ENCODE measurements around the gene TCTN2.

DNA sequence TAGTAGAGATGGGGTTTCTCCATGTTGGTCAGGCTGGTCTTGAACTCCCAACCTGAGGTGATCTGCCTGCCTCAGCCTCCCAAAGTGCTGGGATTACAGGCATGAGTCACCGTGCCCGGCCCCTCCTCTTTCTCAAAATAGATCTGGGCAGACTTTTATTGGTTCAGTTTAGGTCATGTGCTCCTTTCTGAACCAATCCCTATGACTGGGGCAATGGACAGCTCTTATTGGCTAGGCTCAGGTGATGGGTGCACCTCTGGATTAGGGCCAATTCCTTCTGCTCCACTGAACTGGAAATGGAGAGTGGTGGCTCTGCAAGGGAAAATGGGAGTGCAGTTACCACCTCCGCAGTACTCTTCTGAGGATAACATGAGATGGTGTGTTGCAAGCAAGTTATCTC lies 35.0 kb downstream of the TCTN2 start:
- TF ChIP-seq POLR2AphosphoS5 (IDR thresholded peaks at IDR 0.05; ENCODE audit: low read depth) (no peak), EZH2phosphoT487 (IDR thresholded peaks at IDR 0.05; ENCODE audit: unreplicated experiment) (no peak), EZH2 (IDR thresholded peaks at IDR 0.05; ENCODE audit: low read depth, unreplicated experiment) (no peak), ZNF331 (CRISPR knock-in tag; IDR thresholded peaks at IDR 0.05; ENCODE audit: low read depth) (no peak), NANOG (IDR thresholded peaks at IDR 0.05; ENCODE audit: borderline replicate concordance) (no peak), CREB1 (CRISPR knock-in tag; IDR thresholded peaks at IDR 0.05; ENCODE audit: low read depth) (no peak), JUNB (IDR thresholded peaks at IDR 0.05; ENCODE audit: unreplicated experiment) (no peak), ZNF114 (CRISPR knock-in tag; IDR thresholded peaks at IDR 0.05) (no peak)
- TF ChIP-seq, protein P1, sequence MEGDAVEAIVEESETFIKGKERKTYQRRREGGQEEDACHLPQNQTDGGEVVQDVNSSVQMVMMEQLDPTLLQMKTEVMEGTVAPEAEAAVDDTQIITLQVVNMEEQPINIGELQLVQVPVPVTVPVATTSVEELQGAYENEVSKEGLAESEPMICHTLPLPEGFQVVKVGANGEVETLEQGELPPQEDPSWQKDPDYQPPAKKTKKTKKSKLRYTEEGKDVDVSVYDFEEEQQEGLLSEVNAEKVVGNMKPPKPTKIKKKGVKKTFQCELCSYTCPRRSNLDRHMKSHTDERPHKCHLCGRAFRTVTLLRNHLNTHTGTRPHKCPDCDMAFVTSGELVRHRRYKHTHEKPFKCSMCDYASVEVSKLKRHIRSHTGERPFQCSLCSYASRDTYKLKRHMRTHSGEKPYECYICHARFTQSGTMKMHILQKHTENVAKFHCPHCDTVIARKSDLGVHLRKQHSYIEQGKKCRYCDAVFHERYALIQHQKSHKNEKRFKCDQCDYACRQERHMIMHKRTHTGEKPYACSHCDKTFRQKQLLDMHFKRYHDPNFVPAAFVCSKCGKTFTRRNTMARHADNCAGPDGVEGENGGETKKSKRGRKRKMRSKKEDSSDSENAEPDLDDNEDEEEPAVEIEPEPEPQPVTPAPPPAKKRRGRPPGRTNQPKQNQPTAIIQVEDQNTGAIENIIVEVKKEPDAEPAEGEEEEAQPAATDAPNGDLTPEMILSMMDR (conservative IDR thresholded peaks at IDR 0.05; ENCODE audit: low read depth in 2 of 2) = no peak
- TF ChIP-seq, protein P2, sequence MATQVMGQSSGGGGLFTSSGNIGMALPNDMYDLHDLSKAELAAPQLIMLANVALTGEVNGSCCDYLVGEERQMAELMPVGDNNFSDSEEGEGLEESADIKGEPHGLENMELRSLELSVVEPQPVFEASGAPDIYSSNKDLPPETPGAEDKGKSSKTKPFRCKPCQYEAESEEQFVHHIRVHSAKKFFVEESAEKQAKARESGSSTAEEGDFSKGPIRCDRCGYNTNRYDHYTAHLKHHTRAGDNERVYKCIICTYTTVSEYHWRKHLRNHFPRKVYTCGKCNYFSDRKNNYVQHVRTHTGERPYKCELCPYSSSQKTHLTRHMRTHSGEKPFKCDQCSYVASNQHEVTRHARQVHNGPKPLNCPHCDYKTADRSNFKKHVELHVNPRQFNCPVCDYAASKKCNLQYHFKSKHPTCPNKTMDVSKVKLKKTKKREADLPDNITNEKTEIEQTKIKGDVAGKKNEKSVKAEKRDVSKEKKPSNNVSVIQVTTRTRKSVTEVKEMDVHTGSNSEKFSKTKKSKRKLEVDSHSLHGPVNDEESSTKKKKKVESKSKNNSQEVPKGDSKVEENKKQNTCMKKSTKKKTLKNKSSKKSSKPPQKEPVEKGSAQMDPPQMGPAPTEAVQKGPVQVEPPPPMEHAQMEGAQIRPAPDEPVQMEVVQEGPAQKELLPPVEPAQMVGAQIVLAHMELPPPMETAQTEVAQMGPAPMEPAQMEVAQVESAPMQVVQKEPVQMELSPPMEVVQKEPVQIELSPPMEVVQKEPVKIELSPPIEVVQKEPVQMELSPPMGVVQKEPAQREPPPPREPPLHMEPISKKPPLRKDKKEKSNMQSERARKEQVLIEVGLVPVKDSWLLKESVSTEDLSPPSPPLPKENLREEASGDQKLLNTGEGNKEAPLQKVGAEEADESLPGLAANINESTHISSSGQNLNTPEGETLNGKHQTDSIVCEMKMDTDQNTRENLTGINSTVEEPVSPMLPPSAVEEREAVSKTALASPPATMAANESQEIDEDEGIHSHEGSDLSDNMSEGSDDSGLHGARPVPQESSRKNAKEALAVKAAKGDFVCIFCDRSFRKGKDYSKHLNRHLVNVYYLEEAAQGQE (IDR thresholded peaks at IDR 0.05; ENCODE audit: unreplicated experiment) = no peak
- TF ChIP-seq, protein P3, sequence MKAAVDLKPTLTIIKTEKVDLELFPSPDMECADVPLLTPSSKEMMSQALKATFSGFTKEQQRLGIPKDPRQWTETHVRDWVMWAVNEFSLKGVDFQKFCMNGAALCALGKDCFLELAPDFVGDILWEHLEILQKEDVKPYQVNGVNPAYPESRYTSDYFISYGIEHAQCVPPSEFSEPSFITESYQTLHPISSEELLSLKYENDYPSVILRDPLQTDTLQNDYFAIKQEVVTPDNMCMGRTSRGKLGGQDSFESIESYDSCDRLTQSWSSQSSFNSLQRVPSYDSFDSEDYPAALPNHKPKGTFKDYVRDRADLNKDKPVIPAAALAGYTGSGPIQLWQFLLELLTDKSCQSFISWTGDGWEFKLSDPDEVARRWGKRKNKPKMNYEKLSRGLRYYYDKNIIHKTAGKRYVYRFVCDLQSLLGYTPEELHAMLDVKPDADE (IDR thresholded peaks at IDR 0.05) = no peak

Data from GM23338 (cell line).